NCI-H2227 (cell line): ENCODE data around the gene ITGA8.

ENCODE experiments used
- DNase-seq: peaks from one replicate; lab custom pipeline; 2025; ENCODE audit not compliant: unreplicated experiment; lab: John Stamatoyannopoulos, UW

Gene ITGA8

GRCh38 chr10:15473396-15473767, 246.3 kb downstream of the ITGA8 start:
- no peak for DNase-seq

- no peak for DNase-seq
Measured at GRCh38 chr10:15472431-15473395, 247.0 kb downstream of the ITGA8 start.

GRCh38 chr10:15472008-15472407, 247.7 kb downstream of the ITGA8 start:
- no peak for DNase-seq

GRCh38 chr10:15469111-15469510, 250.6 kb downstream of the ITGA8 start:
- DNase-seq: no peak

GRCh38 chr10:15464381-15464780, 255.3 kb downstream of the ITGA8 start:
- DNase-seq: no peak
